Urothelium cell line (cell line): ENCODE measurements around the gene FMR1NB.

ENCODE experiments used
- DNase-seq: peaks from one replicate; pipeline ENCODE4 v3.0.0; 2011; ENCODE audit warnings: low spot score, mixed read lengths
- FAIRE-seq: peaks from 2 replicates; lab custom pipeline; 2011; peaks lifted over from hg19 to GRCh38; lab: Jason Lieb, UNC

The FMR1NB gene

GRCh38 chrX:147981038-147981752, at the start of gene FMR1NB:
Gene FMR1NB (plus strand): TSS chrX:147981337. CDS start chrX:147981403, 66 bp downstream.
- DNase-seq, result no peak
- FAIRE-seq, result no peak

DNA sequence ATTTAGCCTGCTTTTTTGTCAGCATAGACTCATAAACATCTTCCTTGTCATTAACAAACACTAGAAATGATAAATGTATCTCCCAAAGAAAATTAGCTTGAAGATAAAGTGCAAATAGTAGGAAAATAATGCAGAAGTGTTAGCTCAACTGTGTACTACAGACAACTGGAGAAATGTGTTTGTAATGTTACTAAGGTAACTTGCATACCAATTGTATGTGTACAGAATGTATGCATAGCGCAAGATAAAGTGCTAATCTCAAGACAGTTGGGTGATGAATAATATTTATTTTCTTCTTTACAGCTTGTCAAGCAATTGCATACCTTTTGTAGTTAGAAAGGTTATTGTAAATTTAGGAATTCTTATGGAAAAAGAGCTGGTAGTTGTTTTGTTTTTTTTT, 47.3 kb upstream of the FMR1NB start:
- DNase-seq (no peak), FAIRE-seq (no peak)

DNA sequence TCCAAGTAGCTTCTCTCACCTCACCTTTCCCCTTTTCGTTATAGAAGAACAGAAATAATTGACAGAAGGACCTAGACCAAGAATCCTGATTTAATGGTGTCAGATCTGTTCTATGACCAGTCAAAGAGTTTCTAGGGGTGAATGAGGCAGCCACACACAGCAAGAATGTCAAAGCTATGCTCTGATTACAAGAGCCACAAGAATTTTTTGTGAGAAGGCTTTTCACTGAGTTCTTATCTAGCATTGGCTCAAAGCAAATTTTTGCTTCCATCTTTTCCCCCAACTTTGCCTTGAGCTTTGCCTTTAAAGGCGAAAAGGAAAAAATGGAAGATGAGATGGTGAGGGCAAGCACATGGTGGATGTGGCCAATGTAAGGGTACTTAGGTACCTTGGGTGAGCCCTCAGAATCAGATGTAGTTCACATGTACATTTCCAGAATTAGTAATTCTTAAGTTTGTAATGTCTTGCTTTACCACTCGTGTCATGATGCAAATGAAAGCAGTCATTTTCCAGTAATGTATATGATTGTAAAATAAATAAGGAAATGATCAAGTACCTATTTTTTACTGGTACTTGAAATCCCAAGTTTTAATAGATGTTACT, 45.9 kb upstream of the FMR1NB start:
- DNase-seq (no peak), FAIRE-seq (no peak)

- no peak for FAIRE-seq
- no peak for DNase-seq
These were observed 35.9 kb upstream of the FMR1NB start for GRCh38 chrX:147945286-147945685.

DNA sequence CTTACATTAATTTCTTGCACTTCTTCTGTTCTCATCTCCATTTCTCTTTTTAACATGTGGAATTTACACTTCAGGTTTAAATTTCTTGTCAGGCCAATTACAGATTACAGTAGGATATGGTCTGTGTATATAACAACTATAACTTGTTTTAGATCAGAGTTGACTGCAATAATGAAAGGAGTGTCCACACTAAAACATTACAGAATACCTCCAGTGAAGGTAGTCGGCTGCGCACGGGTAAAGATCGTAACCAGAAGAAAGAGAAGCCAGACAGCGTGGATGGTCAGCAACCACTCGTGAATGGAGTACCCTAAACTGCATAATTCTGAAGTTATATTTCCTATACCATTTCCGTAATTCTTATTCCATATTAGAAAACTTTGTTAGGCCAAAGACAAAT, 32.6 kb upstream of the FMR1NB start:
- FAIRE-seq, result no peak
- DNase-seq, result no peak

- no peak for FAIRE-seq
- no peak for DNase-seq
These were observed 30.8 kb upstream of the FMR1NB start for GRCh38 chrX:147950352-147950751.

DNA sequence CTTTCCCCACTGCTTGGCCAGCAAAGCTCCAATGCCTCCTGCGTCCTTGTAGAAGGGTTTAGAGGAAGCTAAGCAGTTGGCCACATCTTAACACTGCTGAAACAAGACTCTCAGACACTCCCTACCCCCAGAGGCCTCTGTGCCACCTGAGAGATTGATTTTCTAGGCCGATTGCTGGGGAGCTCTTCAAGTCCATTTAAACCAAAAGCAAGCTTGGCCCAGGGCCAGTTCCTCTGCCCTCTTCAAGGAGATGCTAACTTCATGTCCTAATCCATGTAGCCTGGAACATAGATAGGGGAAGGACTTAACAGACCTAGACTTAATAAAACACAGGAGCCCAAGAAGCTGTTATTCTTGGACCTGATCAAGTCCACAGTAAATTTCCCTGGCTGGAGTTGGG, 27.2 kb upstream of the FMR1NB start:
- no peak for DNase-seq
- FAIRE-seq, result no peak

DNA sequence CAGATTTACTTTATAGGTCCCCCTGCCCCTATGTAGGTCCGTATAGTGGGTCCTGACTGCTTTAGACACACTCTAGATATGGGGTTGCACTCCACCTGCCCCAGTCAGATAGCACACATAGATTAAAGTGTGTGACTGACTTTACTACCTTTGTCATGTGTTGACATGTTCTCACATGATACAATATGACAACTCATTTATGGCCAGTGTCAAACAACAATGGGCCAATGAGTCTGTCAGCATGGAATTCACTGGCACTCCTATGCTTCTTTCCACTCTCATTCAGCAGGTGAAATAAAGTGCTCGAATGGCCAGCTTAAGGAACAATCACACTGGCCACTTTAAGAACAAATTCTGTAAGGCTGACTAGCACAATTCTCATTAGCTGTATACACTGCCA, 23.8 kb upstream of the FMR1NB start:
- FAIRE-seq (no peak), DNase-seq (no peak)

GRCh38 chrX:147958291-147958690, 22.8 kb upstream of the FMR1NB start:
- FAIRE-seq (no peak), DNase-seq (peak; percentile 27)

GRCh38 chrX:147960722-147961121, 20.4 kb upstream of the FMR1NB start:
- DNase-seq (no peak), FAIRE-seq (no peak)

DNA sequence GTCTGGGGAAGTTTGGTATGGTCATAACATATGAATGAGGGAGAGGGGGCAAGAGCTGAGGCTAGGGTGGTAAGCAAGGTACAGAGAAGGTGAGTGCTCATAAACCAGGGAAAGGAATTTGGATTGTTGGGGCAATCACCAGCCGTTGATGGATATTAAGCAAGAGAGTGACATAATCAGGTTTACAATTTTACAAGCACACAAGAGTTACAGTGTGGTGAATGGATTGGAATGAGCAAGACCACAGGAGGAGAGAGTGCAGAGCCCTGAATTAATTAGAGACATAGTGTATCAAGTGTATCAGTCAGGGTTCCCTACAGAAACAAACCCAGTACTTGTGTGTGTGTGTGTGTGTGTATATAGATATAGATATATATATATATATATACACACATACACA, 18.7 kb upstream of the FMR1NB start:
- DNase-seq (no peak), FAIRE-seq (no peak)

GRCh38 chrX:147978931-147979330, 2.2 kb upstream of the FMR1NB start:
- no peak for FAIRE-seq

DNA sequence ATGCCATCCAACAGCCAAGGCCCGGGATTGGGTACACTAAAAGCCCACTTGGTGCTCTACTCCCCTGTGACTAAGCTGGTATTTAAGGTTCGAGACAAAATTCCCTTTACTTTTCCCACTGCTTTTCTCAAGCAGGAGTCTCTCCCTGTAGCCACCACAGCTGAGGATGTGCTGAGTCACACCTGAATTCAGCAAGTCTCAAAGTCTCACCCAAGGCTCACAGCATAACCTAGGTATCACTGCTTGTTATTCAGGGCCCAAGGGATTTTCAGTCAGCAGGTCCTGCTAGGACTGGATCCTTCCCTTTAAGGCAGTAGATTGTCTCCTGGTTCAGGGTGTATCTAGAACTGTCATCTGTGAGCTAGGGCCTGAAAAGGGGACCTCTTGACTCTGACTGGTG, 39.2 kb downstream of the FMR1NB start:
- FAIRE-seq (no peak), DNase-seq (no peak)

More at GRCh38 chrX:147978931-147979330, 2.2 kb upstream of the FMR1NB start:
- peak; percentile 25 for DNase-seq

DNA sequence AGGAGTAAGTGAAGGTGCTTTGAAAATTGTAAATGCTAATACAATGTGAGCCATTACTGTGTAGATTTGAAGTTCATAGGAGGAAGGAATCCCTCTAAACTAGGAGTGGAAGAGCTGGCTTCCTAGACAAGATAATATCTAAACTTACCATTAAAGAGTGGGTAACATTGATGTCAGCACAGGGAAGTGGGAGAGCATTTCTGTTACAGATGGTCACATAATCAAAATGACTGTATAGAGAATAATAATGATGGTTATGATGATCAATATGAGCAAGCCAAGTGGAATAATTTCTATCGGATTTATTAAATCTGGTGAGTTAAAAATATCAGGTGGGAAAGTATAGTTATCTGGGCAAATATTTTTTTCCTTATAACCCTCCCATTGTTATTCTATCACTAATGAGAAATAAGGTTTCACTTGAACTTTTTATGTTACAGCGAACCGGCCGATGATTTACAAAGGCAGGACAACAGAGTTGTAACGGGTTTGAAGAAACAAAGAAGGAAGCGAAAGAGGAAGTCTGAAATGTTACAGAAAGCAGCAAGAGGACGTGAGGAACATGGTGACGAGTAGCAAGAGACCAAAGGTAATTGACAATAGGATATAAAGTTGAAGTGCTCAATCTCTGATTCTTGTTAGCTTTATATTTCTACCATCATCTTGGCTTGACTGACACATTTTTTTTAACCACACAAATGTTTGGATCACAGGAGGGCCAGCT, 43.5 kb downstream of the FMR1NB start:
- no peak for FAIRE-seq
- no peak for DNase-seq

DNA sequence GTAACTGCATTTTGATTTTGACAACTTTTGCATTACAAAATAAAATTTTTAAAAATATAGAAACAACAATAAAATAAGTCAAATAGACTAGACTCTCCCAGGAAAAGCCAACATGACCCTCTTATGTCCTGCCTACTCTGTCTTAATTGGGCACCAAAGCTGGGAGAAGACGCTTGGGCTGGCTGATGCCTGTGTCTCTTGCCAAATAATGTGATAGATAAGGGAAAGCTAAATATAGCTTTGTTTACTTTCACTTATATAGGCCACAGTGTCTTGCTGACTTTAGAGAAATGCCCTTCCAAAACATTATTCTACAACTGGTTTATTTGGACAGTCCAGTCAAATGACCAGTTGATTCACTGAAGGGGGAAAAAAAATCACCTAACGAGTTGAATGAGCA, 54.2 kb downstream of the FMR1NB start:
- no peak for FAIRE-seq
- no peak for DNase-seq

GRCh38 chrX:148037020-148037419, 55.9 kb downstream of the FMR1NB start:
- FAIRE-seq (no peak), DNase-seq (no peak)

GRCh38 chrX:148043271-148043855, 62.2 kb downstream of the FMR1NB start:
- FAIRE-seq, result no peak
- peak; percentile 1 for DNase-seq

DNA sequence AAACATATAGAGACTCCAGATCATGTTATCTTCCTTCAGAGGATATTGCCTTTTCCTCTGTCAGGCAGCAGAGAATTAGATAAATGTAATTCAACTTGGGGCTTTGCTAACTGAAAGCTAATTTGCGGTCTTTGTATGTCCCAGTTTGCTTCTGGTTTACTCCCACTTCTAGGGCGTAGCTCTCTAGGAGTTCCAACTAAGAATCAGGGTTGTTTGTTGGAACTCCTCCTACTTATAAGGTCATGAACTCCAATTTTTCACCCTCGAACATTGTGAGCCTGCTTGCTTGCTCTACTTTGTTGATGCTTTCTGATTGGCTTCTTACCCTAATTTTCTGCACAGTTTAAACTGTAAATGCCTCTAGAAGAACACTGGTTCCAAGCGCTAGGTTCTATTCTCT, 66.1 kb downstream of the FMR1NB start:
- FAIRE-seq, result no peak
- DNase-seq, result no peak

GRCh38 chrX:148049441-148049840, 68.3 kb downstream of the FMR1NB start:
- DNase-seq (peak; percentile 1), FAIRE-seq (no peak)

GRCh38 chrX:148051973-148052372, 70.8 kb downstream of the FMR1NB start:
- DNase-seq (no peak), FAIRE-seq (no peak)

GRCh38 chrX:148067285-148067684, 86.1 kb downstream of the FMR1NB start:
- no peak for DNase-seq
- no peak for FAIRE-seq
